HepG2 (cell line): ENCODE data around the gene ZDHHC18. TPM values are rescaled to one million over a fixed set of nuclear protein-coding genes. Genes with fewer than 3 reads are reported as not detected.
A peak's percentile ranks its signal among the peaks of the same experiment; 100 is the strongest.

Experiments
- ATAC-seq: fragments of 200-7000 bp; cut with Tn5 transposase; 3 replicates; pipeline ENCODE4 v1.9.1; 2020; ENCODE audit warnings: mild to moderate bottlenecking, moderate library complexity
- BruUV-seq: library from RNA; stranded (reverse); fragments of 400-500 nt; replicated peaks from 2 replicates; lab custom pipeline; 2021; lab: Mats Ljungman, UMichigan
- CTCF ChIA-PET: fragments of 300-600 bp; formaldehyde crosslinking; extraction: SDS; loops from one replicate; lab custom pipeline; 2021; ENCODE audit warnings: low total read pairs, inconsistent platforms, low intra/inter-chr PET ratio; lab: Yijun Ruan, JAX
- POLR2A ChIA-PET: fragments of 350-600 bp; sonication (Branson Sonifier 250); formaldehyde crosslinking; loops from one replicate; lab custom pipeline; 2020; ENCODE audit warnings: antibody characterized with exemption, inconsistent platforms; lab: Yijun Ruan, JAX
- DNase-seq: peaks from one replicate; pipeline ENCODE4 v3.0.0-alpha.2; 2015; ENCODE audit warnings: low spot score
- FAIRE-seq: peaks from 3 replicates; lab custom pipeline; 2011; peaks lifted over from hg19 to GRCh38; lab: Jason Lieb, UNC
- H2AFZ ChIP-seq: one replicate; pipeline ENCODE4 v1.6.1; 2011; ENCODE audit warnings: low read length, inconsistent platforms
- H3K27ac ChIP-seq: fragments of 300-600 bp; 3 replicates; pipeline ENCODE4 v1.8.0; 2011; ENCODE audit warnings: mixed run types, mild to moderate bottlenecking, mixed read lengths, low read length, inconsistent platforms; ENCODE audit not compliant: insufficient read depth; ENCODE audit errors: extremely low read length
- H3K27me3 ChIP-seq, 2 experiments: fragments of 200-600 bp in 1 of 2; 2 replicates in 1 of 2; 3 replicates in 1 of 2; pipeline versions ENCODE4 v1.6.0 to v1.8.0; 2011; ENCODE audit warnings: low read length in 2 of 2, mild to moderate bottlenecking in 2 of 2, moderate library complexity in 2 of 2, inconsistent platforms in 1 of 2; ENCODE audit not compliant: insufficient read depth in 2 of 2, control insufficient read depth in 1 of 2
- H3K36me3 ChIP-seq, 2 experiments: fragments of 200-600 bp in 1 of 2; replicated peaks in 1 of 2; 2 replicates in 1 of 2; 3 replicates in 1 of 2; pipeline versions ENCODE4 v1.5.1 to v1.8.0; 2011; ENCODE audit warnings: low read length in 2 of 2, inconsistent platforms in 1 of 2; ENCODE audit not compliant: insufficient read depth in 2 of 2, control insufficient read depth in 1 of 2
- H3K4me1 ChIP-seq: 2 replicates; pipeline ENCODE4 v1.5.1; 2012; ENCODE audit warnings: low read length, inconsistent platforms; ENCODE audit not compliant: insufficient read depth
- H3K4me2 ChIP-seq: 2 replicates; pipeline ENCODE4 v1.6.0; 2011; ENCODE audit warnings: low read depth, low read length, inconsistent platforms
- H3K4me3 ChIP-seq, 3 experiments: fragments of 200-600 bp in 1 of 3; sonication (generic), shearing (Covaris generic) in 1 of 3; replicated peaks in 1 of 3; 2 replicates each; pipeline ENCODE4 v1.5.1; 2011 to 2016; ENCODE audit warnings: low read length in 3 of 3, inconsistent platforms in 2 of 3, low read depth in 2 of 3, mild to moderate bottlenecking in 2 of 3, control low read depth in 1 of 3, mixed read lengths in 1 of 3; ENCODE audit not compliant: insufficient read depth in 1 of 3
- H3K79me2 ChIP-seq: one replicate; pipeline ENCODE4 v1.6.1; 2011; ENCODE audit warnings: low read length, inconsistent platforms; ENCODE audit not compliant: insufficient read depth
- H3K9ac ChIP-seq: 2 replicates; pipeline ENCODE4 v1.6.0; 2011; ENCODE audit warnings: mild to moderate bottlenecking, low read depth, low read length, inconsistent platforms; ENCODE audit not compliant: insufficient read depth
- H3K9me3 ChIP-seq: 2 replicates; pipeline ENCODE4 v1.5.1; 2012; ENCODE audit warnings: mild to moderate bottlenecking, low read length
- H4K20me1 ChIP-seq: 2 replicates; pipeline ENCODE4 v1.6.0; 2011; ENCODE audit warnings: inconsistent platforms, mild to moderate bottlenecking, low read length, moderate library complexity; ENCODE audit not compliant: insufficient read depth
- AHR ChIP-seq: IDR thresholded peaks from 2 replicates; pipeline ENCODE4 v1.6.1; 2018; ENCODE audit warnings: missing genetic modification reagents, missing compliant biosample characterization
- HNF1B ChIP-seq: sonication (generic); formaldehyde crosslinking; IDR thresholded peaks from 2 replicates; pipeline ENCODE4 v1.5.1; 2020; ENCODE audit warnings: mild to moderate bottlenecking, moderate library complexity, missing genetic modification reagents
- KDM6A ChIP-seq: IDR thresholded peaks from 2 replicates; pipeline ENCODE4 v1.6.1; 2016; ENCODE audit warnings: low read depth
- NFAT5 ChIP-seq: sonication (generic); formaldehyde crosslinking; IDR thresholded peaks from 2 replicates; pipeline ENCODE4 v1.4.0; 2020; ENCODE audit warnings: missing genetic modification reagents
- SMAD9 ChIP-seq: sonication (generic); formaldehyde crosslinking; IDR thresholded peaks from 2 replicates; pipeline ENCODE4 v1.5.1; 2020; ENCODE audit warnings: mild to moderate bottlenecking, missing genetic modification reagents
- SRY ChIP-seq: sonication (generic); formaldehyde crosslinking; IDR thresholded peaks from 2 replicates; pipeline ENCODE4 v1.8.0; 2022; ENCODE audit warnings: mild to moderate bottlenecking, missing genetic modification reagents
- ZC3H4 ChIP-seq: sonication (generic); formaldehyde crosslinking; IDR thresholded peaks from 2 replicates; pipeline ENCODE4 v1.4.0; 2020; ENCODE audit warnings: missing genetic modification reagents, borderline replicate concordance
- ZNF24 ChIP-seq: fragments of 450-650 bp; IDR thresholded peaks from 2 replicates; pipeline ENCODE4 v1.6.1; 2017; ENCODE audit warnings: antibody characterized with exemption, mild to moderate bottlenecking
- ZNF564 ChIP-seq: sonication (generic); formaldehyde crosslinking; IDR thresholded peaks from 2 replicates; pipeline ENCODE4 v1.8.1; 2023; ENCODE audit warnings: mild to moderate bottlenecking, missing genetic modification reagents
- ZSCAN21 ChIP-seq: sonication (generic); formaldehyde crosslinking; IDR thresholded peaks from 2 replicates; pipeline ENCODE4 v1.8.0; 2022; ENCODE audit warnings: mild to moderate bottlenecking, missing genetic modification reagents, moderate library complexity, borderline replicate concordance
- WGBS: methylation state at CpG from one replicate; pipeline ENCODE4 v1.1.6; 2017; ENCODE audit warnings: low lambda C conversion rate; 5-methylcytosine and 5-hydroxymethylcytosine counted together
- in situ Hi-C: cut with HindIII; loops from 2 replicates; pipeline ENCODE4 v1.10.0; 2017; ENCODE audit warnings: low pct_unique_long_range_greater_than_20kb; ENCODE audit not compliant: extremely low pct_ligation_motif_present
- intact Hi-C: fragments of 100-400 bp; cut with micrococcal nuclease; formaldehyde crosslinking; loops from one replicate; pipeline ENCODE4 v1.10.0; 2022; ENCODE audit not compliant: unreplicated experiment
- polyA plus RNA-seq, 8 experiments: library from polyadenylated mRNA; depleted of rRNA in 3 of 8; stranded (reverse) in 7 of 8; unstranded in 1 of 8; fragments of >200 nt; fragmentation: Illumina TruSeq in 4 of 8; extraction: Trizol in 4 of 8; gene quantifications; 2 replicates each; pipeline versions ENCODE4 v1.2.1 to v1.2.3, GENCODE V29; 2011 to 2016; ENCODE audit warnings: low read depth in 4 of 8, missing spikeins in 1 of 8, mixed read lengths in 1 of 8; ENCODE audit not compliant: insufficient read depth in 1 of 8
- total RNA-seq, 5 experiments: library from RNA; depleted of rRNA; stranded (reverse); fragments of >200 nt; fragmentation: Illumina TruSeq; extraction: Trizol; gene quantifications; 2 replicates each; pipeline ENCODE4 v1.2.3, GENCODE V29; 2016; ENCODE audit warnings: low read depth in 1 of 5

ZDHHC18 gene
- total and polyA plus RNA-seq, 2 of the 13 experiments (the other 11 are each of a cell fraction or from before 2014, with no cell fraction given): 13.2 to 35.3 TPM

- Histone ChIP-seq H3K9me3 (no peaks in the 10 kb centered on the region), H3K4me2 (peak overlapping the region; percentile 99), H3K79me2 (no peaks in the 10 kb centered on the region), H3K27me3 (no peaks in the 10 kb centered on the region), H3K27ac (no peak overlapping the region), H3K36me3 (no peaks in the 10 kb centered on the region), H3K4me1 (peaks cover 60% of the 10 kb centered on the region), H3K4me3 (peak overlapping the region; percentile 61 to 72 (median 65)), H4K20me1 (no peaks in the 10 kb centered on the region), H2AFZ (no peak overlapping the region), H3K9ac (peak overlapping the region; percentile 44; the same call in 1 of the 2 replicates)
- BruUV-seq: no TSS peak
- no peak for FAIRE-seq
- in situ Hi-C loops (no loop called here), intact Hi-C loops (no loop called here)
- DNase-seq: no peak
- no peak for ATAC-seq
- 44% methylated on average over 15 of the region's 20 CpGs for WGBS
- ChIA-PET POLR2A (interaction anchor here (0.5 to 2.1 kb wide), 5 partner anchors 14 to 128 kb away, joined by 3 to 17 read pairs (median 5); partner anchors contain the start of genes GPN2 and ZDHHC18), CTCF (no interaction called here)
- no peak for TF ChIP-seq ZSCAN21
Observed at GRCh38 chr1:26863685-26864077, 37.2 kb downstream of the ZDHHC18 start.

- Histone ChIP-seq H3K4me2 (peak overlapping the region; percentile 99), H3K36me3 (no peaks in the 10 kb centered on the region), H3K27me3 (no peaks in the 10 kb centered on the region), H4K20me1 (no peaks in the 10 kb centered on the region), H3K79me2 (no peaks in the 10 kb centered on the region), H3K9ac (peak overlapping the region; percentile 77), H3K27ac (peak overlapping the region; percentile 79), H3K4me1 (peaks cover 63% of the 10 kb centered on the region), H2AFZ (peak overlapping the region; percentile 11), H3K9me3 (no peaks in the 10 kb centered on the region), H3K4me3 (peak overlapping the region; percentile 70 to 79 (median 70))
- no TSS peak for BruUV-seq
- ATAC-seq (peak; percentile 94), DNase-seq (peak; percentile 93), FAIRE-seq (peak; percentile 83)
- 3% methylated on average over 30 of the region's 75 CpGs for WGBS
- CTCF ChIA-PET: no interaction called here
- intact Hi-C loops: no loop called here
- POLR2A ChIA-PET: interaction anchor here (0.6 to 2.1 kb wide), 21 partner anchors 9 to 173 kb away, joined by 3 to 25 read pairs (median 5); partner anchors contain the start of genes GPATCH3, GPN2, NR0B2 and PIGV
- in situ Hi-C loops: no loop called here
- no peak for TF ChIP-seq ZC3H4 (CRISPR knock-in tag)
- peak; percentile 16; the same call in 1 of the 2 replicates for TF ChIP-seq HNF1B
- no peak; the same call in 1 of the 2 replicates for TF ChIP-seq SMAD9
- no peak for TF ChIP-seq KDM6A
- TF ChIP-seq ZNF564: peak; percentile 34; the same call in 1 of the 2 replicates
- no peak; the same call in 1 of the 2 replicates for TF ChIP-seq NFAT5 (CRISPR knock-in tag)
- no peak for TF ChIP-seq SRY (CRISPR knock-in tag)
- no peak for TF ChIP-seq AHR (CRISPR knock-in tag)
- no peak for TF ChIP-seq ZNF24
Observed at GRCh38 chr1:26864610-26865480, 38.4 kb downstream of the ZDHHC18 start.
